Calu3 (cell line): ENCODE data around the gene NOX3. TPM values are rescaled to one million over a fixed set of nuclear protein-coding genes. Genes with fewer than 3 reads are reported as not detected.
"Not testable (repeated sequence)": the region's sequence is repeated elsewhere in the genome, so short reads cannot be mapped to it uniquely, and the experiment has no call there.

Experiments
- BruUV-seq: library from RNA; stranded (reverse); fragments of 400-500 nt; replicated peaks from 2 replicates; lab custom pipeline; 2021; lab: Mats Ljungman, UMichigan
- CTCF ChIA-PET: fragments of 300-600 bp; sonication (Branson Sonifier 250); formaldehyde crosslinking; loops from one replicate; lab custom pipeline; 2022; ENCODE audit warnings: antibody characterized with exemption; lab: Charles Lee
- DNase-seq: peaks from one replicate; pipeline ENCODE4 v3.0.0; 2022
- H3K27ac Mint-ChIP-seq: one replicate; pipeline ENCODE4 v1.8.0; 2022; ENCODE audit warnings: mixed read lengths; ENCODE audit not compliant: unreplicated experiment
- H3K27me3 Mint-ChIP-seq: one replicate; pipeline ENCODE4 v1.8.0; 2022; ENCODE audit warnings: mixed read lengths; ENCODE audit not compliant: unreplicated experiment
- H3K36me3 Mint-ChIP-seq: one replicate; pipeline ENCODE4 v1.8.0; 2022; ENCODE audit warnings: mild to moderate bottlenecking, moderate library complexity, mixed read lengths; ENCODE audit not compliant: insufficient read depth, unreplicated experiment
- H3K4me1 Mint-ChIP-seq: one replicate; pipeline ENCODE4 v1.8.0; 2022; ENCODE audit warnings: mild to moderate bottlenecking, low read depth, mixed read lengths; ENCODE audit not compliant: unreplicated experiment
- H3K4me3 Mint-ChIP-seq: one replicate; pipeline ENCODE4 v1.8.0; 2022; ENCODE audit warnings: mild to moderate bottlenecking, low read depth, moderate library complexity, mixed read lengths; ENCODE audit not compliant: unreplicated experiment
- H3K9me3 Mint-ChIP-seq: one replicate; pipeline ENCODE4 v1.8.0; 2022; ENCODE audit warnings: low read depth, mixed read lengths; ENCODE audit not compliant: unreplicated experiment
- intact Hi-C: fragments of 100-400 bp; cut with micrococcal nuclease; formaldehyde crosslinking; loops from one replicate; pipeline ENCODE4 v1.10.0; 2022; ENCODE audit not compliant: unreplicated experiment
- total RNA-seq: library from RNA; stranded (reverse); gene quantifications from 2 replicates; pipeline ENCODE4 v1.2.3, GENCODE V29; 2022
- TF ChIP-seq, protein P1 (sequence below): fragments of 200-600 bp; IDR thresholded peaks from one replicate; pipeline ENCODE4 v1.8.0; 2022; ENCODE audit warnings: antibody characterized with exemption; ENCODE audit not compliant: unreplicated experiment

NOX3 gene
- total RNA-seq, 1 experiment from 2014 or later: not detected

DNA sequence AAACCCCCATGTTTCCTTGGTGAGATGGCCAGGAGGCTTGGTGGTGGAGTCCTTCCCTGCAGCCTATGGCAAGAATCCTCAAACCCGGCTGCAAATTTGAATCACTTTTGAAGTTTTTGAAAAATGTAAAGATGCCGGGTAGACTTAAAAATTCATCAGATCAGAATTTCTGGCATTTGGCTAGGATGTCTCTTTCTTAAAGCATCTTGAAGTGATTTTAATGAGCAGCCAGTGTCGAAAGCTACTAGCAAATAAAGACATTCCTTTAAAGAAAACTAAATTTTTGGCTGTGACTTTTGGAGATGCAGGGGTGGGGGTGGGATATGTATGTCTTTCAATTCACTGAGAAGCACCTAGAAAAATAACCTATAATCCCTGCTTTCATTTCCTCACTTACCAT, 25.6 kb upstream of the NOX3 start:
- BruUV-seq: no TSS peak
- H3K9me3 Mint-ChIP-seq: no peaks in the 10 kb centered on the region
- H3K4me1 Mint-ChIP-seq: no peaks in the 10 kb centered on the region
- no peaks in the 10 kb centered on the region for H3K27me3 Mint-ChIP-seq
- CTCF ChIA-PET: no interaction called here
- TF ChIP-seq, protein P1, sequence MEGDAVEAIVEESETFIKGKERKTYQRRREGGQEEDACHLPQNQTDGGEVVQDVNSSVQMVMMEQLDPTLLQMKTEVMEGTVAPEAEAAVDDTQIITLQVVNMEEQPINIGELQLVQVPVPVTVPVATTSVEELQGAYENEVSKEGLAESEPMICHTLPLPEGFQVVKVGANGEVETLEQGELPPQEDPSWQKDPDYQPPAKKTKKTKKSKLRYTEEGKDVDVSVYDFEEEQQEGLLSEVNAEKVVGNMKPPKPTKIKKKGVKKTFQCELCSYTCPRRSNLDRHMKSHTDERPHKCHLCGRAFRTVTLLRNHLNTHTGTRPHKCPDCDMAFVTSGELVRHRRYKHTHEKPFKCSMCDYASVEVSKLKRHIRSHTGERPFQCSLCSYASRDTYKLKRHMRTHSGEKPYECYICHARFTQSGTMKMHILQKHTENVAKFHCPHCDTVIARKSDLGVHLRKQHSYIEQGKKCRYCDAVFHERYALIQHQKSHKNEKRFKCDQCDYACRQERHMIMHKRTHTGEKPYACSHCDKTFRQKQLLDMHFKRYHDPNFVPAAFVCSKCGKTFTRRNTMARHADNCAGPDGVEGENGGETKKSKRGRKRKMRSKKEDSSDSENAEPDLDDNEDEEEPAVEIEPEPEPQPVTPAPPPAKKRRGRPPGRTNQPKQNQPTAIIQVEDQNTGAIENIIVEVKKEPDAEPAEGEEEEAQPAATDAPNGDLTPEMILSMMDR: no peak
- intact Hi-C loops: no loop called here
- no peak overlapping the region for H3K27ac Mint-ChIP-seq
- no peak for DNase-seq
- no peaks in the 10 kb centered on the region for H3K36me3 Mint-ChIP-seq
- no peak overlapping the region for H3K4me3 Mint-ChIP-seq

DNA sequence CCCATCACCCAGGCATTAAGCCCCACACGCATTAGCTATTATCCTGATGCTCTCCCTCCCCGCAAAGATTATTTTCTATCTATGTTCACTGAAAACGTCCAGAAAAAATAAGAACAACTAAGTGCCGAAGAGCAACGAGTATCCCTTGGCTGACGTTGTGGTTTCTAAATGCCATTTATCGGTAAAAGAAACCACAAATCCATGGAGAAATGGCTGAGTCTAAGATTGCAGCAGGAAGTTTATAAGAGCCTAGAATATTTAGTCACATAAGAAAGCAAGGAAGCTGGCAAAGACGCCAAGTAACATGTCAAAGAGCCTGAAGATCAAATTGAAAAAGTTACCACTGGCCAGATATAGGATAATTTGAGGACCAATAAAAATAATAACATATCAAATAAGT, 18.1 kb upstream of the NOX3 start:
- TF ChIP-seq, protein P1: no peak
- no peaks in the 10 kb centered on the region for H3K27me3 Mint-ChIP-seq
- no peak for DNase-seq
- H3K4me3 Mint-ChIP-seq: no peak overlapping the region
- no TSS peak for BruUV-seq
- peaks cover 6% of the 10 kb centered on the region for H3K9me3 Mint-ChIP-seq
- H3K36me3 Mint-ChIP-seq: no peaks in the 10 kb centered on the region
- CTCF ChIA-PET: no interaction called here
- H3K27ac Mint-ChIP-seq: no peak overlapping the region
- H3K4me1 Mint-ChIP-seq: no peaks in the 10 kb centered on the region
- intact Hi-C loops: no loop called here

DNA sequence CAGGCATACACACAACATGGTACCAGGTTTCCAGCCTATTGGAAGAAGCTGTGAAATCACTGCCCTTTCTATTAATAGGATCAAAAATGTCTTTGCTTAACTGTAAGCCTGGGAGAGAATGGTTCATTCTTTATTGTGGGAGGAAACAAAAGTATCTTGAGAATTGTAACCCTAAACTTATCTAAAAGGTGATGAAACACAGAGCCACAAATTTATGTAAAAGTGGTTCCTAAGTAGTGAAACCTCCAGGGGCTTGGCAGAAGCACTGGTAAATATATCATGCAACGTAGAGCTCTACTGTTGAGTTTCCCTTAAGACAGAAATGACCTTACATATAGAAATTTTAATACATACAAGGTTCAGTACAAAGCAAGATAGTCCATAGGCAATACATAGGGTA, 17.2 kb upstream of the NOX3 start:
- Mint-ChIP-seq H3K27me3 (no peaks in the 10 kb centered on the region), H3K36me3 (no peaks in the 10 kb centered on the region), H3K9me3 (peaks cover 9% of the 10 kb centered on the region), H3K27ac (no peak overlapping the region), H3K4me3 (no peak overlapping the region), H3K4me1 (no peaks in the 10 kb centered on the region)
- no TSS peak for BruUV-seq
- CTCF ChIA-PET: no interaction called here
- intact Hi-C loops: no loop called here
- no peak for DNase-seq
- TF ChIP-seq, protein P1: no peak

DNA sequence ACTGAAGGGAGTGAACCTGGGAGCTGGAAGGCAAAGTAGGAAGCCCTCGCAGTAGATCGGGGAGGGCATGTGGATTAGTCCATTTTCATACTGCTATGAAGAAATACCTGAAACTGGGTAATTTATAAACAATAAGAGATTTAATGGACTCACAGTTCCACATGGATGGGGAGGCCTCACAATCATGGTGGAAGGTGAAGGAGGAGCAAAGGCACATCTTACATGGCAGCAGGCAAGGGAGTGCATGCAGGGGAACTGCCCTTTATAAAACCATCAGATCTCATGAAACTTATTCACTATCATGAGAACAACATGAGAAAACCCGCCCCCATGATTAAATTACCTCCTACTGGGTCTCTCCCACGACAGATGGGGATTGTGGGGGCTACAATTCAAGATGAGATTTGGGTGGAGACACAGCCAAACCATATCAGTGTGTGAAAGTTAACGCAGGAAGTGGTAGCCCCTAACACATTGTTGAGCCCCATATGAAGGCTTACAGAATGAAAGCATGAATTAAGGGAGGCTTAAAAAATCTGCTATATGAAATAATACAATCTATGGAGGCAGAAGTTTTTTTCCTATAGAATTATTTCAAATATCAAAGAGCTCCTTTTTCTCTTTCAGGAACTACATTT, 15.5 kb upstream of the NOX3 start:
- DNase-seq, intact Hi-C loops, H3K4me1 Mint-ChIP-seq, H3K36me3 Mint-ChIP-seq, BruUV-seq, H3K27me3 Mint-ChIP-seq, H3K4me3 Mint-ChIP-seq, H3K27ac Mint-ChIP-seq: not testable (repeated sequence)
- peaks cover 17% of the 10 kb centered on the region for H3K9me3 Mint-ChIP-seq
- CTCF ChIA-PET: interaction anchor here (0.8 kb wide), 1 partner anchor 37 kb away, joined by 3 read pairs; no protein-coding TSS in a partner anchor

DNA sequence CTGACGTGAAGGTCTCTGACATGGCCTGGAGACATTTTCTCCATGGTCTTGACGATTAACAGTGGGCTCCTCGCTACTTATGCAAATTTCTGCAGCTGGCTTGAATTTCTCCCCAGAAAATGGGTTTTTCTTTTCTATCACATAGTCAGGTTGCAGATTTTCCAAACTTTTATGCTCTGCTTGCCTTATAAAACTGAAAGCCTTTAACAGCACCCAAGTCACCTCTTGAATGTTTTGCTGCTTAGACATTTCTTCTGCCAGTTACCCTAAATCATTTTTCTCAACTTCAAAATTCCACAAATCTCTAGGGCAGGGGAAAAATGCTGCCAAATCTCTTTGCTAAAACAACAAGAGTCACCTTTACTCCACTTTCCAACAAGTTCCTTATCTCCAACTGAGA, 12.9 kb upstream of the NOX3 start:
- H3K36me3 Mint-ChIP-seq, H3K4me3 Mint-ChIP-seq, intact Hi-C loops, CTCF ChIA-PET, BruUV-seq, H3K27me3 Mint-ChIP-seq, H3K27ac Mint-ChIP-seq, H3K4me1 Mint-ChIP-seq, DNase-seq: not testable (repeated sequence)
- peaks cover 19% of the 10 kb centered on the region for H3K9me3 Mint-ChIP-seq
